GM10266 (cell line): ENCODE data around the gene ALPG.

Experiments used
- DNase-seq: peaks from one replicate; pipeline ENCODE4 v3.0.0; 2012; ENCODE audit errors: extremely low spot score
- TF ChIP-seq, protein P1 (sequence below): IDR thresholded peaks from 2 replicates; pipeline ENCODE4 v1.5.1; 2012; ENCODE audit warnings: mild to moderate bottlenecking, low read depth; ENCODE audit not compliant: control insufficient read depth, insufficient read depth; ENCODE audit errors: missing control alignments

Gene ALPG

GRCh38 chr2:232434091-232434490 is 27.4 kb downstream of the ALPG start:
- no peak for DNase-seq
- TF ChIP-seq, protein P1, sequence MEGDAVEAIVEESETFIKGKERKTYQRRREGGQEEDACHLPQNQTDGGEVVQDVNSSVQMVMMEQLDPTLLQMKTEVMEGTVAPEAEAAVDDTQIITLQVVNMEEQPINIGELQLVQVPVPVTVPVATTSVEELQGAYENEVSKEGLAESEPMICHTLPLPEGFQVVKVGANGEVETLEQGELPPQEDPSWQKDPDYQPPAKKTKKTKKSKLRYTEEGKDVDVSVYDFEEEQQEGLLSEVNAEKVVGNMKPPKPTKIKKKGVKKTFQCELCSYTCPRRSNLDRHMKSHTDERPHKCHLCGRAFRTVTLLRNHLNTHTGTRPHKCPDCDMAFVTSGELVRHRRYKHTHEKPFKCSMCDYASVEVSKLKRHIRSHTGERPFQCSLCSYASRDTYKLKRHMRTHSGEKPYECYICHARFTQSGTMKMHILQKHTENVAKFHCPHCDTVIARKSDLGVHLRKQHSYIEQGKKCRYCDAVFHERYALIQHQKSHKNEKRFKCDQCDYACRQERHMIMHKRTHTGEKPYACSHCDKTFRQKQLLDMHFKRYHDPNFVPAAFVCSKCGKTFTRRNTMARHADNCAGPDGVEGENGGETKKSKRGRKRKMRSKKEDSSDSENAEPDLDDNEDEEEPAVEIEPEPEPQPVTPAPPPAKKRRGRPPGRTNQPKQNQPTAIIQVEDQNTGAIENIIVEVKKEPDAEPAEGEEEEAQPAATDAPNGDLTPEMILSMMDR = no peak

DNA sequence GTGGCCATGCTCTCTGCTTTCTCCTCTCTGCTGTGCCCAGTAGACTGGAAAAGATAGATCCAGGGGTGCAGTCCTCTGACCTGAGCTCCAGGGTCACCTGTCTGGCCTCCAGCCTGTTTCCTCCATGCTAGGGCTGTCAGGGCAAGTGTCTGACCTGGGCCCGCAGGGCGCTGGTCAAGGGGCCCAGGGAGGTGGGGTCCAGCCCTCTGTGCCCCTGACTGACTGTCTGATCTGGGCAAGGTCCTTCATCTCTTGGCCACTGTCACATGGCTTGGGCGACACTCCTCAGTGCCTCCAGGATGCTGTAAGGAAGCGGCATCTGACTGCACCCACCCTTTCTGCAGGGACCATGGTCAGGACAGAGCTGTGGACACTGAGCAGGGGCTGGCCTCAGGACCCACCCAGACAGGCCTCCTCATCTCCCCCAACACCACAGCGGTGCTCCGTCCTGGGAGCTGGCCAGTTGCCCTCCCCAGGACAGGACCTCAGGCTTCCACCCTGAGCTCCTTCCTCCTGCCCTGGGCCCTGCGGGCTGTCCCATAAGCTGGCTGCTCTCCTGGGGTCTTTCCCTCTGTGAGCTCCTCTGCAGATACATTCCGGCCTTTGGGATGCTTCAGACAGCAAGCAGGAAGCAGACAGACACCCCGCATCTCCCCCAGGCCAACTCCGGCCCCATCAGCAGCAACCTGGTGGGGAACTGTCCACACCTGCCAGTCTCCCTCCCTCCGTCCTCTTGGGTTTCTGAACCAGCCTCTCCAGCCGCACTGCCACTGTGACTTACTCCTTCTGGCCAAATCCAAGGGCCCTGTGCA is 28.1 kb downstream of the ALPG start:
- TF ChIP-seq, protein P1 = no peak
- no peak for DNase-seq

- no peak for DNase-seq
- TF ChIP-seq, protein P1 = no peak
These were observed 28.7 kb downstream of the ALPG start for GRCh38 chr2:232435375-232435648.

GRCh38 chr2:232435805-232436204 is 29.2 kb downstream of the ALPG start:
- no peak for DNase-seq
- TF ChIP-seq, protein P1 = no peak

DNA sequence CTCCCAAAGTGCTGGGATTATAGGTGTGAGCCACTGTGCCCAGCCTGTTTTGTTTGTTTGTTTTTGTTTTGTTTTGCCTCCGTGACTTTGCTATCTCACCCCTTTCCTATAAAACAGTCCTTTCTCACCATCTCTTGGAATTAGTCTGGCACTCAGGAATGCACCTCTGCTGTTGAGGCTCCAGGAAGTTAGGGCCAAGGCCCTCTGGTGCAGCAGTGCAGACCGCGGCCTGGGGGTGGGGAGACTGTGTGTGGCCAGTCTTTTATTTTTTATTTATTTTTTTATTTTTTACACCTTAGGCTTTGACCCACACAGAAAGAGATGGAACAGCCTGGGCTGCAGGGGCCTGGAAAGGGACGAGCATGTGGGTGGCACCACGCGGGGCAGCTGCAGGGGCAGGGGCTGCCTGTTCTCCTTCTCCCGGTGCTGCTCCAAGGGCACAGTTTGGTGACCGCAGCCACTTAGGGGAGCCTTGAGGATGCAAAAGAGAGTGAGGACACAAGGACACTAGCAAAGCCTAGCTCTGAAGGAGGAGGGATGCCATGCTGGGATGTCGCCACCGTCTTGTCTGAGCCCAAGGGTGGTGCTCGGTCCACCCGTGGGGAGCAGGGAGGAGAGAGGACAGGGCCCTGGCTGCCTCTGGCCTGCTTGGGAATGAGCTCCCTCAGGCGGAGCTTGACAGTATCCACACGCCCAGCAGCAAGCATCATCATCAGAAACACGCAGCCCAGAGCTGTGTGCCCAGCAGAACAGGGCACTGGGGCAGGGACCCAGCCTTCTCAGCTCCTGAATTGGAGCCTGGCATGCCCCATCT is 29.9 kb downstream of the ALPG start:
- TF ChIP-seq, protein P1 = no peak
- no peak for DNase-seq

DNA sequence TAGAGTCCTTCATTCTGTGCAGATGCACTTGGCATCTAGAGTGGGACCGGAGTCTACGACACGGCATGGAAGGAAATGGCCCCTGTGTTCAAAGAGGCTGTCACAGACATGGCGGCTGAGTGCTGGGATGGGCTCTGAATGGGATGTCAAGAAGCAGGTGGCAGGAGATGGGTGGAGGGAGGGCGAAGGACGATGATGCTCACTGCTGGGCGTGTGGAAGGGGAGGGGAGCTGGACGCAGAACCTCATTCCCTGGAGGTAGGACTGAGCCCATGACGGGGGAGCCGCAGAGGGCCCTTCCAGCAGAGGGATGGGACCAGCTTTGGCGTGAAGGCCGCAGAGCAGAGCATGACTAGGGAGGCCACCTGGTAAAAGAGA is 30.5 kb downstream of the ALPG start:
- TF ChIP-seq, protein P1 = no peak
- no peak for DNase-seq

GRCh38 chr2:232438091-232438490 is 31.4 kb downstream of the ALPG start:
- no peak for DNase-seq
- TF ChIP-seq, protein P1 = no peak
